Activated CD4-positive, alpha-beta T cell treated with anti-CD3 and anti-CD28 coated beads, Interleukin-2, amount 10 ng/mL, durations not matched to agents 24 days and 14 days (primary cell): Measurements from ENCODE around the gene TMEM208. TPM values are rescaled to one million over a fixed set of nuclear protein-coding genes. Genes with fewer than 3 reads are reported as not detected.
A peak's percentile ranks its signal among the peaks of the same experiment; 100 is the strongest.

ENCODE experiments used
- DNase-seq: peaks from one replicate; pipeline ENCODE4 v3.0.0; 2022
- H3K27ac Mint-ChIP-seq: one replicate; pipeline ENCODE4 v1.8.0; 2022; ENCODE audit warnings: mild to moderate bottlenecking, mixed read lengths
- H3K27me3 Mint-ChIP-seq: one replicate; pipeline ENCODE4 v1.8.0; 2022; ENCODE audit warnings: mixed read lengths
- H3K36me3 Mint-ChIP-seq: one replicate; pipeline ENCODE4 v1.8.0; 2022; ENCODE audit warnings: low read depth, mild to moderate bottlenecking, mixed read lengths
- H3K4me1 Mint-ChIP-seq: one replicate; pipeline ENCODE4 v1.8.0; 2021; ENCODE audit warnings: mixed read lengths
- H3K4me3 Mint-ChIP-seq: one replicate; pipeline ENCODE4 v1.8.0; 2022; ENCODE audit warnings: mild to moderate bottlenecking, moderate library complexity, mixed read lengths
- H3K9me3 Mint-ChIP-seq: one replicate; pipeline ENCODE4 v1.8.0; 2021; ENCODE audit warnings: mixed read lengths
- intact Hi-C: fragments of 100-400 bp; cut with micrococcal nuclease; formaldehyde crosslinking; loops from one replicate; pipeline ENCODE4 v1.15.1; 2023
- total RNA-seq: library from RNA; stranded (reverse); gene quantifications from 2 replicates; pipeline ENCODE4 v1.2.3, GENCODE V29; 2022

TMEM208 gene
- total RNA-seq, 1 donor from 2014 or later, result 65.6 TPM

DNA sequence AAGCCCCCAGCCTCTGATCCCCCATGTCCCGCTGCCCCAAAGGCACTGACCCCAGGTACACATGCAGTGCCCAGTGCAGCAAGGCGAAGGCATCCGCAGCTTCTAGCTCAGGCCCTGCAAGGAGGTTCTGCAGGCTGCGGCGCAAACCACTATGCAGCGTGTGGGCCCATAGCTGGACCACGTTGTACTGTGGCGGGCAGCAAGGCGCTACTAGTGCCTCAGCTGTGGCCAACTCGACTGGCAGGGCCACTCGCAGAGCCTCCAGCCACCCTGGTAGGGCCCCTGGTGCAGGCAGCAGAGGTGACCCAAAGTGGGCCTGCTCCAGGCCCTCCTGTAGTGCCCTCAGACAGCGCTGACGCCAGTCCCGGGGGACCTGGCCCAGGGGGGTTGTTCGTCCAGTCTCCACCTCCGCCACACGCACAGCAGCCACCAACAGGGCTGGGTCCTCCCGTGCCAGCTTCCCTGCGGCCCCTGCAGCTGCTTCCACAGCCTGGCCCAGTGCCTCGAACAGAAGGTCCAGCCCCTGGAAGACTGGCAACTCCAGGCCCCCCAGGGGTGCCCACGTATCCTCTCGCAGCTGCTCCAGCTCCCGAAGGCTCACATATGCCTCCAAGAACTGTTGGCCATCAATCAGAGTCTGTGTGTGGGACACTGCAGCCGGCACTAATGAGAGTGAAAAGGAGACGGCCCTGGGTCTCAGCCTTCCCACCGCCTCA is 39.6 kb upstream of the TMEM208 start:
- Mint-ChIP-seq H3K36me3 (peaks cover 4% of the 10 kb centered on the region), H3K27ac (no peak overlapping the region), H3K4me1 (peaks cover 16% of the 10 kb centered on the region)

DNA sequence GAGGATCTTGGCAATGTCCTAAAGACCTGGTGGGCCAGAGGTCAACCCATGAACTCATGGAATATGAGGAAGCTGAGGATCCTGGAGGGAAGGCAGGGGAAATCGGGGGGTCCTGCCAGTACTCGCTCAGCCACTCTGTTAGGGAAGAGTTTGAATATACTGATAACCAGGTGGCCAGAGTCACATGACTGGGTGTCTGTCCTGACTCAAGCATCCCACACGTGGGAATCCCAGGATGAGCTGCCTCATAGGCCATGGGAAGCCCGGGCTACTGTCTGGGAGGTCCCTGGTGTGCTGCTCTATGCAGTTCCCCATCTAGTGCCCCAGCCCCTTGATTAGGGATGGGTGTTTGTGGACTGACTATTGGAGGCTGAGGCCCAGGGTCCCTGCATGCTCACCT is 38.6 kb upstream of the TMEM208 start:
- no peak overlapping the region for H3K4me3 Mint-ChIP-seq
- DNase-seq, result no peak
- intact Hi-C loops, result no loop called here
- no peak overlapping the region for H3K27ac Mint-ChIP-seq
- peaks cover 12% of the 10 kb centered on the region for H3K36me3 Mint-ChIP-seq
- H3K4me1 Mint-ChIP-seq, result peaks cover 22% of the 10 kb centered on the region
- H3K27me3 Mint-ChIP-seq, result peaks cover 8% of the 10 kb centered on the region
- no peaks in the 10 kb centered on the region for H3K9me3 Mint-ChIP-seq

More for the DNA sequence above, 39.6 kb upstream of the TMEM208 start:
- H3K27me3 Mint-ChIP-seq, result peaks cover 8% of the 10 kb centered on the region
- no peak overlapping the region for H3K4me3 Mint-ChIP-seq
- no peak for DNase-seq
- intact Hi-C loops, result no loop called here
- no peaks in the 10 kb centered on the region for H3K9me3 Mint-ChIP-seq

DNA sequence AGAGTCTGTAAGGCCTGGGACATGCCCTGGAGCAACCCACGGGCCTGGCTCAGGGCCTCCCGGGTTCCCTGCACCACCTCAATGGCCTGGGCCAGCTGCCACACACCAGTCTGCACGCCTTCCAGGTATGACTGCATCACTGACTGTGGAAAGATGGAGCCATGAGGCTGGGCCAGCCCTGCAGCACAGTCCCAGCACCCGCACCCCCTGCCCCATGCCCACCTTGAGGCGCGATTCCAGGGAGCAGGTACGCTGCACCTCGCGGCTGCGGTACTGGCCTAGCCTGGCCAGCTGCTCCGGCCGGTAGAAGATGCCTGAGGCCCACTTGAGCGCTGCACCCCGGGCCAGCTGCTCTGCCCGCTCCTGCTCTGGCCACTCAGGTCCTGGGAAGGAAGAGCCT is 38.1 kb upstream of the TMEM208 start:
- no peak overlapping the region for H3K27ac Mint-ChIP-seq
- no peak overlapping the region for H3K4me3 Mint-ChIP-seq
- no peak for DNase-seq
- peaks cover 8% of the 10 kb centered on the region for H3K27me3 Mint-ChIP-seq
- H3K36me3 Mint-ChIP-seq, result peaks cover 17% of the 10 kb centered on the region
- H3K9me3 Mint-ChIP-seq, result no peaks in the 10 kb centered on the region
- peaks cover 27% of the 10 kb centered on the region for H3K4me1 Mint-ChIP-seq
- intact Hi-C loops, result no loop called here

DNA sequence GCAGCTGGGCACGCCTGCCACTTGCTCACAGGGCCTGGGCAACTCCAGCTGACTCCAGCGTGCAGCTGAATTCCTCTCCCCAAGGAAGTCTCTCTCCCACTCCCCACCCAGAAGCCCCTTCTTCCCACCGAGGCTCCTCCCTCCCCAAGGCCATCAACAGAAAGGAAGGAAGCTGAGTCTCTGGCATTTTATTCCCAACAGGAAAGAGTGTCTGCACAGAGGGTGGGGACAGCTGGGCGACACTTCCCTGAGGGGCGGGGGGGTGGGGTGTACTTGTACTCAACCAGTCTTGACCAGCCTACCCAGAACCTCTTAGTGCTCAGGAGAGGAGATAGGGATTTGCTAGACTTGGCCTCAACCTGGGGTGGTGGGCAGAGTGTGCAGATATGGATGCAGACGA is 36.9 kb upstream of the TMEM208 start, which contains the start of gene EXOC3L1:
EXOC3L1 (minus strand) TSS at position 96 of the 400 bp plus-strand sequence. CDS start 460 bp downstream, outside the sequence.
- Mint-ChIP-seq H3K9me3 (no peaks in the 10 kb centered on the region), H3K4me1 (peaks cover 32% of the 10 kb centered on the region), H3K4me3 (no peak within 1 kb of the TSS)

DNA sequence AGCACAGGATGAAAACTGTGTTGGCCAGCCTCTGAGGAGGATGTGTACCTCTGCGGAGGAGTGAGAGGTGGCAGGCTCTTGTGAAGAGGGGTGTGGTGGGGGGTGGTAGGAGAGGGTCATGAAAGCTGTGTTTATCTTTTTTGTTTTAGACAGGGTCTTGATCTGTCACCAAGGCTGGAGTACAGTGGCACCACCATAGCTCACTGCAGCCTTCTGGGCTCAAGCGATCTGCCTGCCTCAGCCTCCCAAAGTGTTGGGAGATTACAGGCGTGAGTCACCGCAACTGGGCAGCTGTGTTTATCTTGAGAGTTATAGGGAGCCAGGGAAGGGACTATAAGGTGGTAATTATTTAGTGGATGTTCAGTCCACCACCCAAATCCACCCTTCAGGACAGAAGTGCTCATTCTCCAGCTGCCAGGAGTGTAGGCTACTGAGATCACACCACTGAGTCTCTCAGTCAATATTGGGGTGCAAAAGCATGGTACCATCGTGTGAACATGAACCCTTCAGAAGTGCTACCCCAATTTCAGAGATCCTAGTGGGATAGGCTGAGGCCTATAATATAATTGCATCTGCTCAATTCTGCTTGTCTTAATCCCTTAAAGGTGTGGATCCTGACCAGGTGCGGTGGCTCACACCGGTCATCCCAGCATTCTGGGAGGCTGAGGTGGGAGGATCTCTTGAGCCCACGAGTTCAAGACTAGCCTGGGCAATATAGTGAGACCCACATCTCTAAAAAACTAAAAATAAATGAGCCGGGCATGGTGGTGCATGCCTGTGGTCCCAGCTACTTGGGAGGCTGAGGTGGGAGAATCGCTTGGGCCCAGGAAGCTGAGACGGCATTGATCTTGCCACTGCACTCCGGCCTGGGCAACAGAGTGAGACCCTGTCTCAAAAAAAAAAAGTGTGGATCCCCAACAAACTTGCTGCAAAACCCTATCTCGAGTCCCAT is 36.2 kb upstream of the TMEM208 start:
- no peak for DNase-seq
- H3K4me3 Mint-ChIP-seq, result no peak overlapping the region
- H3K27me3 Mint-ChIP-seq, result peaks cover under 1% of the 10 kb centered on the region
- peaks cover 25% of the 10 kb centered on the region for H3K4me1 Mint-ChIP-seq
- intact Hi-C loops, result no loop called here
- H3K27ac Mint-ChIP-seq, result peak overlapping the region; percentile 88
- peaks cover 34% of the 10 kb centered on the region for H3K36me3 Mint-ChIP-seq
- no peaks in the 10 kb centered on the region for H3K9me3 Mint-ChIP-seq

More for the DNA sequence above, 36.9 kb upstream of the TMEM208 start, which contains the start of gene EXOC3L1:
- intact Hi-C loops, result no loop called here
- no peak for DNase-seq
- peaks cover 7% of the 10 kb centered on the region for H3K27me3 Mint-ChIP-seq
- peaks cover 27% of the 10 kb centered on the region for H3K36me3 Mint-ChIP-seq
- no peak within 1 kb of the TSS for H3K27ac Mint-ChIP-seq

DNA sequence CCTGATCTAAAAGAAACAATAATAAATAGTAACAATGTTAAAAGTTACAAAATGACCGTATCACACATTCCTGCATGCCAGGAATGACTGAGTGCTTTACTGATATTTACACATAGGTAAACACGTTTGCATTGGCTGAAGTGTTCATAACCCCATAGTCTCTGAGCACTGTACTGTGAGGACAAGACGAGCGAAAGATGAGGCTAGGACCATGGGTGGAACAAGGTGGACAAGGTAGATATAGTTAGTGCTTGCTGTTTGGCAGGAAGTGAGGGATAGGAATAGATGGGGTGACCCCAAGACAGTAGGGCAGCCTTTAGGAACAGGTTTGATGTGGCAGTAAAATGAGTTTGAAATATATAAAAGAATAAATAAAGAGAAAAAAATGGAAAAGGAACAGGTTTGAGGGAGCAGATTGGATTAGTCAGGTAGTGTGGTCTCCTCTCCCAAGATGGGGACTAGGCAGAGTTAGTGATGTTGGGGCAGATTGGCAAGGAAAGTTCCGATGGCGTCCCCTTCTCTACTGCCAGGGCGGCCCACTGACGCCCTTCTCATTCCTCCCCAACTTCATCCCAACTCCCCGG is 35.4 kb upstream of the TMEM208 start:
- intact Hi-C loops, result no loop called here
- Mint-ChIP-seq H3K9me3 (no peaks in the 10 kb centered on the region), H3K27ac (peak overlapping the region; percentile 88), H3K27me3 (no peaks in the 10 kb centered on the region), H3K4me3 (peak overlapping the region; percentile 93), H3K36me3 (peaks cover 40% of the 10 kb centered on the region), H3K4me1 (peaks cover 25% of the 10 kb centered on the region)
- DNase-seq, result no peak

DNA sequence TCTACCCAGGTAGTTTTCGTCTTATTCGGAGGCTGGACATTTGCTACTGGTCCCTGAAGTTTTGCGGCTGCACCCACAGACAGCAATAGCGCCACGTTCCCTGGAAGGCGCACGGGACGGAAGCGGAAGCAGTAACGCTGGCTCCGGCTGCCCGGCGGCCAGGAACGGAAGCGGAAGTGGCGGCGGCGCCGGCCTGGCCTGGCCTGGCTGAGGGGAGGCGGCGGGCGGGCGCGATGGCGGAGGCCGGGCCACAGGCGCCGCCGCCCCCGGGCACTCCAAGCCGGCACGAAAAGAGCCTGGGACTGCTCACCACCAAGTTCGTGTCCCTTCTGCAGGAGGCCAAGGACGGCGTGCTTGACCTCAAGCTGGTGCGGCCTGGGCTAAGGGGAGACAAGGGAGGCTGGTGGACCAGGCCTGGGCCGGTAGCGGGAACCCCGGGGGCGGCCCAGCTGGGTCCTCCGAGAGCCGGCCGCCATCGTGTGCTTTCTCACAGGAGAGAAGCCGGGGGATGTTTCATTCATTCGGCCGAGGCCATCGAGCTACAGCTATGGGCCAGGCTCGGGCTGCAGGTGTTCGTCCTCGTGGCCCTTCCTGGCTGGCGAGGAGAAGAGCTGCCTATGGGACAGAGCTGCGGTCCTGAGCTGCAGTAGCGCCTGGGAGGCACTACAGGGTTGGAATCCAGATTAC is 34.8 kb upstream of the TMEM208 start, which contains the start of gene E2F4:
E2F4 (plus strand) TSS at position 161 of the 687 bp plus-strand sequence; CDS start at position 234, 73 bp downstream.
- Mint-ChIP-seq H3K36me3 (peaks cover 47% of the 10 kb centered on the region), H3K4me3 (peak within 1 kb of the TSS; percentile 93), H3K9me3 (no peaks in the 10 kb centered on the region), H3K27ac (peak within 1 kb of the TSS; percentile 88), H3K4me1 (peaks cover 31% of the 10 kb centered on the region), H3K27me3 (no peaks in the 10 kb centered on the region)
- DNase-seq, result peak; percentile 97
- intact Hi-C loops, result loop anchor here (1.0 kb wide), 2 partner anchors 9 to 34 kb away; partner anchors contain the start of gene MATCAP1

DNA sequence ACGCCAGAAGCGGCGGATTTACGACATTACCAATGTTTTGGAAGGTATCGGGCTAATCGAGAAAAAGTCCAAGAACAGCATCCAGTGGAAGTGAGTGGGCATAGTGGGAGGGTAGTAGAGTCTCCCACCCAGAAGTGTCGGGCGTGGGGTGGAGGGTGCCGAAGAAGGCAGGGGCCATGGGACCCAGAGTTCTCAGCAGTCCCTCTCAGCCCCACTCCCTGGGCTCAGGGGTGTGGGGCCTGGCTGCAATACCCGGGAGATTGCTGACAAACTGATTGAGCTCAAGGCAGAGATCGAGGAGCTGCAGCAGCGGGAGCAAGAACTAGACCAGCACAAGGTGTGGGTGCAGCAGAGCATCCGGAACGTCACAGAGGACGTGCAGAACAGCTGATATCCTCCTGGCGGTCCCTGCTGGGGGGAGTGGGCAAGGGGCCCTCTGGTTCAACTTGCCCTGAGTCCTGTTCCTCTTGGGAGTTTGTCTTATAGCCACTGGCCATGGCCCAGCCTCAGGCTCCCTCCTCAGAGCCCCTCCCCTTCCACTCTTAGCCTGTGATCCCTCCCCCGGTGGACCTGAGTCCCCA is 34.1 kb upstream of the TMEM208 start:
- Mint-ChIP-seq H3K9me3 (no peaks in the 10 kb centered on the region), H3K36me3 (peaks cover 51% of the 10 kb centered on the region), H3K27ac (peak overlapping the region; percentile 88), H3K4me3 (peak overlapping the region; percentile 93), H3K27me3 (no peaks in the 10 kb centered on the region), H3K4me1 (peaks cover 34% of the 10 kb centered on the region)
- intact Hi-C loops, result loop anchor here (1.0 kb wide), 2 partner anchors 10 to 33 kb away; partner anchors contain the start of gene MATCAP1
- no peak for DNase-seq

DNA sequence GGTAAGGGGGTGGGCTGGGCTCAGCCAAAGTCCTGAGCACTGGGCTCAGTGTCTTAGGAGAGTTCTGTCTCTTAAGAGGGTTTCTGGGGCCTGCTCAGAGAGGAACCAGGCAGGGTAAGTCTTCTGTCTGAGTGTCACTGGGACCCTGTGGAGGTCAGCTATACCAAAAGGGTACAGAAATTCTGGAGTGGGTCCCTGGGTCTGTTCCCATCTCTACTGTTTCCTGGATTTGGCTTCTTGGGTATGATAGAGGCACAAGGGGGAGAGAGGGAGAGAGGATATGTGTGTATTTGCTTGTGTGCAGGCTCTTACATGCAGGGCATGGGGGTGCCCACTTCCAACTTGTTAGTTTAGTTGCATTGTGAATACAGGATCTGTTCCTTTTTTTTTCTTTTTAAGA is 33.4 kb upstream of the TMEM208 start:
- intact Hi-C loops, result no loop called here
- H3K4me1 Mint-ChIP-seq, result peaks cover 34% of the 10 kb centered on the region
- no peak for DNase-seq
- peaks cover 58% of the 10 kb centered on the region for H3K36me3 Mint-ChIP-seq
- H3K27ac Mint-ChIP-seq, result peak overlapping the region; percentile 34
- peak overlapping the region; percentile 93 for H3K4me3 Mint-ChIP-seq
- H3K27me3 Mint-ChIP-seq, result no peaks in the 10 kb centered on the region
- H3K9me3 Mint-ChIP-seq, result no peaks in the 10 kb centered on the region

DNA sequence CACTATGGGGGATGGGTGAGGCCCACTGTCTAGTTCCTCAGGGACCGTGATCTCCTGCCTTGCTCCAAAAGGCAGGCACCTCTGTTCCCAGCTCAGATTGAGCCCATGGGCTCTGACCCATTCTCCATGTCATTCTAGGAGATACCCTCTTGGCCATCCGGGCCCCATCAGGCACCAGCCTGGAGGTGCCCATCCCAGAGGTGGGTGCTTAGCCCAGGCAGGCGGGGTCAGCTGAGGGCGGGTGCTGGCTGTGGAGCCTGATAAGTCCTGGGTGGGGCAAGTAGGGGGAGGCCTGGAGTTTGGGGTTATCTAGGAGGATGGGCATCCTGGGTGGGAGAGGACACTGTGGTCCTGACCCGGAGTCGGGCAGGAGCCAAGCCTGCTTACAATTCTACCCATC is 32.7 kb upstream of the TMEM208 start:
- Mint-ChIP-seq H3K27me3 (no peaks in the 10 kb centered on the region), H3K27ac (no peak overlapping the region), H3K4me3 (peak overlapping the region; percentile 93), H3K4me1 (peaks cover 34% of the 10 kb centered on the region), H3K36me3 (peaks cover 58% of the 10 kb centered on the region), H3K9me3 (no peaks in the 10 kb centered on the region)
- no peak for DNase-seq
- intact Hi-C loops, result no loop called here

DNA sequence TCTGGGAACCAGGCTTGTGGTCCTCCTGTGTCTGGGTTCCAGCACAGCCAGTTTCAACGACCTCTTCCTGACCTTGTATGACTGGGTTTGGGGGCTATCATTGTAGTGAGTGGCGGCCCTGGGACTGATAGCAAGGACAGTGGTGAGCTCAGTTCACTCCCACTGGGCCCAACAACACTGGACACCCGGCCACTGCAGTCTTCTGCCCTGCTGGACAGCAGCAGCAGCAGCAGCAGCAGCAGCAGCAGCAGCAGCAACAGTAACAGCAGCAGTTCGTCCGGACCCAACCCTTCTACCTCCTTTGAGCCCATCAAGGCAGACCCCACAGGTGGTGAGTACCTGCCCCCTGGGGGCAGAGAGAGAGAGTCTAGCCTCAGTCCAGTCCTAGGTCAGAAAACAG is 31.3 kb upstream of the TMEM208 start:
- H3K4me1 Mint-ChIP-seq, result peaks cover 34% of the 10 kb centered on the region
- intact Hi-C loops, result no loop called here
- H3K27ac Mint-ChIP-seq, result no peak overlapping the region
- no peak overlapping the region for H3K4me3 Mint-ChIP-seq
- no peak for DNase-seq
- no peaks in the 10 kb centered on the region for H3K9me3 Mint-ChIP-seq
- peaks cover 67% of the 10 kb centered on the region for H3K36me3 Mint-ChIP-seq
- H3K27me3 Mint-ChIP-seq, result no peaks in the 10 kb centered on the region

DNA sequence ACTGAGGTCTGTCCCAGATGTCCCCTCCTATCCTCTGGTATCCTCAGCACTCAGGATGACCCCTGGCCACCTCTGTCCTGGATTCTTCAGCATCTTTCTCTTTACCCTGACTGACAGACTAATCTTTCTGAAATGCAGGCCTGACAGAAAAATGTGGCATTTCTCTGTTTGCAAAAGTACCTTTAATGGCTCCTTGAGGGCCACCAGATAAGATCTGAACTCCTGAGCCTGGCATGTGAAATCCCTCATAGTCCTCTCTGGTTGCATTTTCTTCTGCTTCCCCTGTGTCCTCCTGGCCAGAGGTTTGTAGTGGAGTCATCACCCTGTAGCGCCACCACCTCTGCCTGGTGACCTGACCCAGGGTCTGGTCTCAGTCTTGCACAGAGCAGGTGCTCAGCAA is 30.0 kb upstream of the TMEM208 start:
- intact Hi-C loops, result no loop called here
- Mint-ChIP-seq H3K9me3 (no peaks in the 10 kb centered on the region), H3K4me1 (peaks cover 27% of the 10 kb centered on the region), H3K27ac (no peak overlapping the region), H3K36me3 (peaks cover 68% of the 10 kb centered on the region), H3K27me3 (no peaks in the 10 kb centered on the region), H3K4me3 (no peak overlapping the region)
- DNase-seq, result no peak

DNA sequence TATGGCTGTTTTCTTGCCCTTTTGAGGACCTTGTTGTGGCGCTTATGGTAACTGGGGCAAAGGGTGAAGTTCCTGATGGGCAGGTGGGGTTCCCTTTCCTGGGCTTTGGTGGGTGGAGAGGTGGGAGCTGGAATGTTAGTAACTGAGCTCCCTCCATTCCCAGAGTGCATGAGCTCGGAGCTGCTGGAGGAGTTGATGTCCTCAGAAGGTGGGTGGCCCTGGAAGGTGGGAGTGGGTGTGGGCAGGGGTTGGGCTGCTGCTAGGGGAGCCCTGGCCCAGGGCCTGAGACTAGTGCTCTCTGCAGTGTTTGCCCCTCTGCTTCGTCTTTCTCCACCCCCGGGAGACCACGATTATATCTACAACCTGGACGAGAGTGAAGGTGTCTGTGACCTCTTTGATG is 29.2 kb upstream of the TMEM208 start:
- no peaks in the 10 kb centered on the region for H3K27me3 Mint-ChIP-seq
- no peaks in the 10 kb centered on the region for H3K9me3 Mint-ChIP-seq
- no peak overlapping the region for H3K4me3 Mint-ChIP-seq
- H3K4me1 Mint-ChIP-seq, result peaks cover 24% of the 10 kb centered on the region
- intact Hi-C loops, result no loop called here
- H3K36me3 Mint-ChIP-seq, result peaks cover 63% of the 10 kb centered on the region
- H3K27ac Mint-ChIP-seq, result no peak overlapping the region
- no peak for DNase-seq
